Right renal pelvis (tissue), 4 donors: Measurements from ENCODE around the gene CANX. TPM values are rescaled to one million over a fixed set of nuclear protein-coding genes. Genes with fewer than 3 reads are reported as not detected.
A peak's percentile ranks its signal among the peaks of the same experiment; 100 is the strongest.
"Not testable (repeated sequence)": the region's sequence is repeated elsewhere in the genome, so short reads cannot be mapped to it uniquely, and the experiment has no call there.

Experiments
- DNase-seq, 4 donors: peaks; one replicate each; pipeline ENCODE4 v3.0.0-alpha.2; 2013; ENCODE audit warnings: low read depth in 4 of 4, low spot score in 3 of 4, missing footprints in 1 of 4
- polyA plus RNA-seq, 4 donors: library from polyadenylated mRNA; unstranded; fragments of 120-200 nt; gene quantifications; one replicate each; pipeline ENCODE4 v1.2.1, GENCODE V29; 2013; ENCODE audit not compliant: insufficient read length in 4 of 4

The CANX gene
- polyA plus RNA-seq, 4 donors = 522 to 659 (median 612) TPM

GRCh38 chr5:179697993-179698934 is 503 bp upstream of the CANX start:
- DNase-seq = peak; percentile 98 to 99 (median 98)

DNA sequence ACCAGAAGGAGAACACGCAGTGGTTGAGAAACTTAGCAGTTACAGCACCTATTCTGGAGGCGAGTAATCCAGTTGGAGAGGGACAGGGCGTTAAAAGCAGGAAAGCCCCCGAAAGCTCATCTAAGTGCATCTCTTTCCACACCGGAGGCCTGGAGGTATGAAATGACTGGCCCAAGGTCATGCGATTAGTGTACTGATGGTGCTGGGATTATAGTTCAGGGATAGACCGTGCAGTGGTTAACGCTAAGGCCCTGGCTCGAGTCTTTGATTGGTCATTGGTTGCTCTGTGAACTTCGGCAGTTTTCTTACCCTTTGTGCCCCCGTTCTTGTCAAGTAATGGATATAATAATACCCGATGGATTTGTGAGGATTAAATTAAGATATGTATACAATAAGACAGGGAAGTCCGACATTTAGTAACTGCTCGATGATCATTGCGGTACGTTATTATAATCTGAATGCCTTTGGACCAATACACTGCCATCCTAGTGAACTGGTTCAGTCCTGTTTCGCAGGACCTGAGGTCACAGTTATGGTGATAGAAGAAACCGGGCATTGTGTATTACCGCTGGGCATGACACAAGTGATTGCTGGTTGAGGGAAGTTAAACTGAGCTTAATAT is 960 bp downstream of the CANX start:
- DNase-seq = no peak

DNA sequence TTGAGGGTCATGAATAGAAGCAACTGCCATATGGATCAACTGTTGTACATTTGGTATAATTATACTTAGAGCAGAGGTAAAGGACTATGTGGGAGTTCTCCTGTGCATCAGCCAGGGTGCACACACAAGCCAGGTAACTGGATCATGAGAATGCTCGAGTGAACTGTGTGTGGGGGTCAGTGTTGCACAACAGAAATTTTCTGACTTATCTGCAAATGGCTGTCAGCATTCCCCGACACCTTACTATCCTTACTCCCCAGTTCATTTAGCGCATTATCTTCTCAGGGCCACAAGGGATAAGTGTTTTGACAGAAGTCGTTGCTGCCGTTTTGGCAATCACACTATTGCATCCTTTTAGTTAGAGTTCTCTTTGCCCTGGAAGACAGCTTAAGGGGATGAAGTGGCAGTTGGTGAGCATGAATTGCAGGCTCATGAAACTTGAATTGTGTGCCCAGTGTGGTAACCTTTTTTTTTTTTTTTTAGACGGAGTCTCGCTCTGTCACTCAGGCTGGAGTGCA is 1.7 kb downstream of the CANX start:
- no peak for DNase-seq

- no peak for DNase-seq
Observed at GRCh38 chr5:179716286-179716685, 17.5 kb downstream of the CANX start.

DNA sequence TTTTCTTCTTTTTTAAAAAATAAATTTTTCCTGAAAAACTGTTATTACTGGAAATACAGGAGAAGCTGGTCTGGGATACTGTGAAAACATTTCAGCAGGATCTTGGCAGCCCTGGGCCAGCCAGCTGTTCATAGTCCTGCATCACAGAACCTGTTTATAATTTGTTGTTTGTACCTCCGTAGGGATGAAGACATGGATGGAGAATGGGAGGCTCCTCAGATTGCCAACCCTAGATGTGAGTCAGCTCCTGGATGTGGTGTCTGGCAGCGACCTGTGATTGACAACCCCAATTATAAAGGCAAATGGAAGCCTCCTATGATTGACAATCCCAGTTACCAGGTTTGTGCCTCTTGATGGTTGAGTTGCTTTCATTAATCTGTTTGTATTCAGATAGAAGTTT is 21.5 kb downstream of the CANX start:
- DNase-seq = no peak

- DNase-seq = no peak
Observed at GRCh38 chr5:179724163-179724562, 25.4 kb downstream of the CANX start.

- no peak for DNase-seq
Observed at GRCh38 chr5:179727106-179727505, 28.3 kb downstream of the CANX start.

DNA sequence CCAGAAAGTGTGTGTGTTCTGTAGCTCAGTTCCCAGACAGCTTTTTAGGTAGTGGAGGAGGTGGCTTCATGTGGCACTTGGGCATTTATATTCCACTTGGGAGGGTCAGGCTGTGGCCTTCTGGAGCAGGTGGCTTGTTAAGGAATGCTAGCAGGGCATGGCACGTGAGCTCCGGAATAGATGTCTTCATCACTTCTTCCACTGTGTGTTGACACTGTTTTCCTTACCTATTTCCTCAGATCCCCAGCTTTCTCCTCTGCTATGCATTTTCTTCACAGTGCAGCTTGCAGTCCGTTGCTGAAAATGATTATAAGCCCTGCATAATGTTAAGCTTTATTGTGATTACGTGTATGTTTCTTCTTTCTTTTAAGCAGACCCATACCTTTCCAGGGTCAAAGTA is 30.5 kb downstream of the CANX start:
- no peak for DNase-seq

DNA sequence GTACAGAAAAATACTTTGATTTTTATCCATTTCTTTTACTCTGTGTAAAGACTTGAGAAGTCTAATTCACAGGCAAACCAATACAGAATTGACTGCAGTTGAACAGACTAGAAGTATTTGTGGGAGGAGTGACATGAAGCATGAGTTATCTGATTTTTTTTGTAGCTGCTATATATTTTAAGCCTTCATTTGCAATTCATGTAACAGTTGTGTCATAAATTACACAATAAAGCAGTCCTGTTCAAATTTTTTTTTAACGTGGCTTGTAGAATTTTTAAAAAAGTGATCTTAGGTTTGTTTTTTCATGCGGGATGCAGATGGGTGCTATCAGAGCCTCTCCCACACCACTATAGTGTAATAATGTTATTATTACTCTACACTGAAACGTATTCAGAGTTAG is 31.0 kb downstream of the CANX start:
- no peak for DNase-seq

- no peak for DNase-seq
Observed at GRCh38 chr5:179730356-179730755, 31.6 kb downstream of the CANX start.

GRCh38 chr5:179730852-179731251 is 32.1 kb downstream of the CANX start:
- no peak for DNase-seq

DNA sequence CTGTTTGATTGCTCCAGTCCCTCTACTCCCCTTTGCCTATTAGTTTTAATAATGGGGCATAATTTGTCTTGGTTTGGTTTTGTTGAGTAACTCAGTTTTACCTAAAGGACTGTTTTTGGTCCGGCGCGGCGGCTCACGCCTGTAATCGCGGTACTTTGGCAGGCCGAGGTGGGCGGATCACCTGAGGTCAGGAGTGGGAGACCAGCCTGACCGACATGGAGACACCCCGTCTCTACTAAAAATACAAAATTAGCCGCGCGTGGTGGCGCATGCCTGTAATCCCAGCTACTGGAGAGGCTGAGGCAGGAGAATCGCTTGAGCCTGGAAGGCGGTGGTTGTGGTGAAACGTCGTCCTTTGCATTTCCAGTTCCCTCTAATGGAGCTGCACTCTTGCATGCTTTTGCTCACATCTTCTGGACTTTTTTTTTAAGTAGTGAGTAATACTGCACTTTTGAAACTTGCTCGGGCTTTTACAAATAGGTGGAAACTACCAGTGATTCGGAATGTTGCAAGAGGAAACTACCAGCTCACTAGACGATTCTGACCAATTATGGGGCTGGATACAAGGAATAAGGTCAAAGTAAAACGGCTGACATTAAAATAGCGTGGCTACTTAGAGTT is 33.1 kb downstream of the CANX start:
- DNase-seq = no peak

GRCh38 chr5:179732412-179732917 is 33.7 kb downstream of the CANX start, which contains the start of gene MAML1:
MAML1 (plus strand) TSS chr5:179732822; CDS start chr5:179733113, 291 bp downstream.
- peak; percentile 98 to 100 (median 99) for DNase-seq

GRCh38 chr5:179732918-179733771 is 34.4 kb downstream of the CANX start:
- DNase-seq = peak in 3 of 4 donors; percentile 14 to 38 (median 34)

DNA sequence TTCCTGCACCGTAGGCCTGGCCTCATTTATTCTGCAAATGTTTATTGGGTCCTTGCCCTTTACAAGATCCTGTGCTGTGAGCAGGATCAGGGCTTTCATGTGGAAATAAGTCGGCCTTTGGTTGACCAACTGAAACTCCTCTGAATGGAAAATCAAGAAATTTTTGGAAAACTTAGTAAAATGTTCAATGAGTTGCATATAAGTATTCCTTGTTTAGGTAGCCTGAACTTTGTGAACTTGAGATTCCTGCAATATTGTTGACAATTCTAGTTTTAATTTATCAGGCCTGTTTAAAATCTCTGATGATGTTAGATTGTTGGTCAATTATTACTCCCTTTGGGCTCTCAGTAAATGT is 35.0 kb downstream of the CANX start:
- DNase-seq = no peak

GRCh38 chr5:179734536-179735164 is 35.9 kb downstream of the CANX start:
- DNase-seq = no peak

GRCh38 chr5:179738742-179739141 is 40.0 kb downstream of the CANX start:
- no peak for DNase-seq

DNA sequence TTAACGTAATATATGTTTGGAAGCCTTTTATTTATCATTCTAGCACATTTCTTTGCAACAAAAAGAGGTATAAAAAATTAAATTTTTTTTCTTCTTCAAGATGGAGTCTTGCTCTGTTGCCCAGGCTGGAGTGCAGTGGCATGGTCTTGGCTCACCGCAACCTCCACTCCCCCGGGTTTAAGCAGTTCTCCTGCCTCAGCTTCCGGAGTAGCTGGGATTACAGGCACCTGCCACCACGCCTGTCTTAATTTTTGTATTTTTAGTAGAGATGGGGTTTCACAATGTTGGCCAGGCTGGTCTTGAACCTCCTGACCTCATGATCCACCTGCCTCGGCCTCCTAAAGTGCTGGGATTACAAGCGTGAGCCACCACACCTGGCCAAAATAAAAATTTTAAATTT is 45.3 kb downstream of the CANX start:
- not testable (repeated sequence) for DNase-seq

DNA sequence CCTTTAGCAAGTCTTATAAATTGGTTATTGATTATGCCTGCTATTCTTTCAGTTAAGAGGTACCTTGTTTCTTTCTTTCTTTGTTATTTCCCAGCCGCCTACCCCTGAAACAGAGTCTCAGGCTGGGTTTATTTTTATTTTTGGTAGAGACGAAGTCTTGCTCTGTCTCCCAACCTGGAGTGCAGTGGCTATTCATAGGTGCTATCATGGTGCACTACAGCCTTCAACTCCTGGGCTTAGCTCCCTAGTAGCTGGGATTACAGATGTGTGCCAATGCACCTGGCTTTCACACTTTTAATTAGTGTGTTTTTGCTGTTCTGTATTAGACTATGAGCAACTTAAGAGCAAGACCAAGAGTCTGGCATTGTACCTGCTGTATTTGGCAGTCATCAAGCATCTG is 48.1 kb downstream of the CANX start:
- no peak for DNase-seq

DNA sequence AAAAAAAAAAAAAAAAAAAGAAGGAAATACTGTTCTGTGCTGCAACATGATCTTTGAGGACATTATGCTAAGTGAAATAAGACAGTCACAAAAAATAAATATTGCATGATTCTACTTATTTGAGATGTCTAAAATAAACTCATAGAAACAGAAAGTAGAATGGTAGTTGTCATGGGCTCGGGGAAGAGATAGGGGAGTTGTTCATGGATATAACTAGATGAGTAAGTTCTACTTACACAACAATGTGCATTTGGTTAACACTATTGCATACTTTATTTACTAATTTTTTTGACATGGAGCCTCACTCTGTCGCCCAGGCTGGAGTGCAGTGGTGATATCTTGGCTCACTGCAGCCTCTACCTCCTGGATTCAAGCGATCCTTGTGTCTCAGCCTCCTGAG is 49.0 kb downstream of the CANX start:
- DNase-seq = no peak
